Measurements from ENCODE around the gene NEB.
"Not testable (repeated sequence)": the region's sequence is repeated elsewhere in the genome, so short reads cannot be mapped to it uniquely, and the experiment has no call there.

The NEB gene

DNA sequence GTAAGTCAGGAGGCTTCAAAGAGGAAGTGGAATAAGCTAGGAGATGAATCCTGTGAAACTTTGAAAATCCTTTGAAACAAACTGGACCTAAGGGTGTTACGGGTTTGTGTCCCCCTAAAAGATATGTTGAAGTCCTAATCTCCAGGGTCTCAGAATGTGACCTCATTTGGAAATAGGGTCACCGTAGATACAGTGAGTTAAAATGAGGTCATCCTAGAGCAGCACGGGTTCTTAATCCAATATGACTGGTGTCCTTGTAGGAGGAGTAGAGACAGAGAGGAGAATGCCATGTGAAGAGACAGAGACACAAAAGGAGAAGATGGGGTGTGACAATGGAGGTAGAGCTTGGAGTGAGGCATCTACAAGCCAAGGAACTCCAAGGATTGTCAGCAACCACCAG is 26.9 kb upstream of the NEB start:
- DNase-seq (ENCODE audit: low read depth): no peak

DNA sequence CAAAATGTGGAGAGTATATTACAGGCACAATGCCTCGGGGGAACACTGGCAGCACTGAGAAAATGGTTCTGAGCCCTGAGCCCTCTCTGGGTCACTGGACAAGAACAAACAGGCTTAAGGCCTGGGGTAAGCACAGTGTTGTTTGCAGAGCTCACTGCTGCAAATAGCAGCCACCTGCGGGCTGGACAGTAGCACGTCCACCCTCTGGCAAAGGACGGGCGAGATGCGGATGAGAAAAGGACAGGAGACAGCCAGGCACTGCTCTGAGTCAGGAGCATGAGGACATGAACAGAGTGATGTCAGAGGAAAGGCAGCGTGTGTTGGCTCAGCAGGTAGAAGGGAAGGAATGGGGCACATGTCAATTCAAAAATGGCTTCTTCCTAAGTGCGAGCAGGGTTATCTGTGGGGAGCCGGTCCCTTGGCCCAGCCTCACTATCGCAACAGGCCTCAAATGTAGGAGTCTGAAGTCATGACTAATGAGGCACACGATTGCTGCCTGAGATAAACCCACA is 25.9 kb upstream of the NEB start:
- no peak for DNase-seq (ENCODE audit: low read depth)

DNA sequence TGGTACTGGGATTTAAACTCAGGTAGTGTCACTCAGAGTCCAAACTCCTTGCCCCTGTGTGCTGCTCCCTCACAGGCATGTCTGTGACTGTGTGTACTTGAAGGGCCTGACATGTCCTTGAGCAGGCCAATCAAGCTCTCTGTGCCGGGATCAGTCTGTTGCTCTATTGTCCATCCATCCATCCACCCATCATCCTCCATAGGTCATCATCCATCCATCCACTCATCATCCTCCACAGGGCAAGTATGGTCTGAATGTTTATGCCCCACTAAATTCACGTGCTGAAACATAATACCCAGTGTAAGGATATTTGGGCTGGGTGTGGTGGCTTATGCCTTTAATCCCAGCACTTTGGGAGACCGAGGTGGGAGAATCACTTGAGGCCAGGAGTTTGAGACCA is 24.5 kb upstream of the NEB start:
- no peak for DNase-seq (ENCODE audit: low read depth)

DNA sequence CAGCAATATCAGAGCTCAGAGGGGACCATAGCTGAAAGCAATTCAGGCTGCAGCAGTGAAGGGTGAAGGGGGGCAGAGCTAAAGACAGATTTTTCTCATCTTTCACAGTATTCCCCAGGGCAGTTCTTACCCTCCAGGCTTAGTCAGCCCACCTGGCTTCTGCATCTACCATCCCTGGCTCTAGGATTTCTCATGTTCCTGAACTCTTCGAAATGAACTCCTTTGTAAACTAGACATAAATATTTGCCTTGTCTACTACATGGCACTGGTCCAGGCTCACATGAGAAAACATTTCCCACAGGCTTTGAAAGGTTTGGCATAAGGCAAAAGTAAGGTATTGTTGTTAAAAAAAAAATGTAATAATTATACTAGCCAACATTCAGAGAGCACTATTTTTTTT is 23.6 kb upstream of the NEB start:
- no peak for DNase-seq (ENCODE audit: low read depth)

DNA sequence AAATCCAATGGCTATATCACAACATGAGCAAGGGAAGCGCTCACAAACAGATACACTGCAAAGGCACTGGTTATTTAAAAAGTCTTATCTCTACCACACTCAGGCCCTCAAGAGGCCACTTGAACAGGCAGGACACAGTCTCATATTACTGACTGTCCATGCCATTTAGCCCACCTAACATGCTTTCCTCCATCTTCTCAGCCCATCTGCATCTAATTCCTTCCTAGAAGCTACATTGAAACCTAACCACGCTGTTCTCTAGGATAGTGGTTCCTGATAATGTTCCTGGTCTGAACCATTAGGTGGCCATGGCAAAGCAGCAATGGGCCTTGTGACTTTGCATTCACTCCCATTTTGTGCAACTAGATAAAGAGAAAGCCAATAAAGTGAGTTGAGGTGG is 22.5 kb upstream of the NEB start:
- DNase-seq (ENCODE audit: low read depth): no peak

DNA sequence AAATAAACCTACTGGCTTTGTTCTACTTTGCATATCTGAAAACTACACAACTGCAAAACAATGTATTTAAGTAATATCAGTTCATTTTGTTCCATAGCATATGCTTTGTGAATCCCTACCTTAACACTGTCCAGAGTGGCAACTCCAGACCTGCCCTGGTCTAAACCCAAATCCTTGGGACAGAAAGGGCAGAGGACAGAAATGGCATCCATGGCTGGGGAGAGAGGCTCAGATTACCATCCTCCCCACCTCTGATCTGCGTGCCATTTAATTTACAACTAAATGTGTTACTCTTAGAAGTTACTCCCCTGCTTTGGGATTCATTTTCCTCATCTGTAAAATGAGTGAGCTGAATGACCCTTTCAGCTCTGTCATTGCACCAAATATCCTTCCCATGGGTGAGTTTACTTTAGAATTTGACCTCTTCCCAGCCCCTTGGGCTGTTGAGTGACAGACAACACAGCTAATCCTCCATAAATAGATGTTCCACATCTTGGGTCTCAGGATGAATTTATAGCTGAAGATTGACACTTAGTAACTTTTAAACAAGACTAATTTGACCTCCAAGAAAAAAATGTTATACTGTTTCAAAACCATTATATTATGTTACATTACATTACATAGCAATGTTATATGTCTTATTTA is 20.1 kb upstream of the NEB start:
- no peak for DNase-seq (ENCODE audit: low read depth)

DNA sequence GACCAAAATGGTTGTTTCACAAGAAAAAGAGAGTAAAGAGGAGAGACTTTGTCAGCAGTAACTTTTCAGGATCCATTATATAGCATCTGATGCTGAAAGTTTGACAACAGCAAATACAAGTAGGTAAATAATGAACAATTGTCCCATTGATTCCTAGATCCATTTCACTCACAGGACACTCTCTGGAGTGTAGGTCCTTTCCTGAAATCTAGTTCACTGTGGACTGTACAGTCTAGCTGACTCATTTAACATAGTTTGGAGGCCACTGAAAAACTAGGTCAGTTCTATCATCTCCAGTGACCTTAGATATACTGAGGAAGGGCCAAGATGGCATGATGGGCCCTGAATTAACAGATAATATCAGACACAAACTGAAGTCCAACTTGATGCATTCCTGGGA is 19.3 kb upstream of the NEB start:
- no peak for DNase-seq (ENCODE audit: low read depth)

DNA sequence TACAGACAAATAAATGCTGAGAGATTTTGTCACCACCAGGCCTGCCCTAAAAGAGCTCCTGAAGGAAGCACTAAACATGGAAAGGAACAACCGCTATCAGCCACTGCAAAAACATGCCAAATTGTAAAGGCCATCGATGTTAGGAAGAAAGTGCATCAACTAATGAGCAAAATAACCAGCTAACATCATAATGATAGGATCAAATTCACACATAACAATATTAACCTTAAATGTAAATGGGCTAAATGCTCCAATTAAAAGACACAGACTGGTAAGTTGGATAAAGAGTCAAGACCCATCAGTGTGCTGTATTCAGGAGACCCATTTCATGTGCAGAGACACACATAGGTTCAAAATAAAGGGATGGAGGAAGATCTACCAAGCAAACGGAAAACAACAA is 11.0 kb upstream of the NEB start:
- DNase-seq (ENCODE audit: low read depth): not testable (repeated sequence)

DNA sequence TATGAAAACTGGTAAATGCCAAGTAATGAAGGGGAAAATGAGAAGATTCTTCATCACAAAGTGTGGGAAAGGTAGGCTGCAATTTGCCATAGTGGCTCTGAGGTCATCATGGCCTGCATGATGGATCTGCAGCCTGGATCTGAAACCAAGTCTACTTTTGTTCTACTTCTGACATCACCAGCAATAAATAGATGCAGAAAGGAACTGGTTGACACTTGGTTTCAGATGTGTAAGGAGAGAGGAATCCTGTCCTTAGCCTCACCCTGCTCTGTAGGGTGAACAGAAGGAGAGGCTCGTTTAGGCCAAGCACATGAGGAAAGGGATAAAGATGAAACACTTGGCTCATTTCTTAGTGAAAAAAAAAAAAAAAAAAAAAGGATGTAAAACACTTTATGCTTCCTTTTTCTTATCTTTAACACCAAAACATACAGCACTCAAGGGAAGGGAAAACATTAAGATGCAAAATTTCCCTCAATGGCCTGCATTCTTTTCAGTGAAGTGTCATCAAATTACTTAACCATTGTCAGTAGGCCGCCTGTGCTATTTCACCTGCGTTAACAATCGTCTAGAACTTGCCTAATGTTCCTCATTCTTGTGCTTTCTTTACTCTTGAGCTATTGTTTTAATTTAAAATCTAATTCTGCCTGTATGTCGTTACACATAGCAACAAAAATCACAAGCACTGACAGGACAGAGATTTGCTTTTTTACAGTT is 3.9 kb downstream of the NEB start:
- DNase-seq (ENCODE audit: low read depth): no peak

DNA sequence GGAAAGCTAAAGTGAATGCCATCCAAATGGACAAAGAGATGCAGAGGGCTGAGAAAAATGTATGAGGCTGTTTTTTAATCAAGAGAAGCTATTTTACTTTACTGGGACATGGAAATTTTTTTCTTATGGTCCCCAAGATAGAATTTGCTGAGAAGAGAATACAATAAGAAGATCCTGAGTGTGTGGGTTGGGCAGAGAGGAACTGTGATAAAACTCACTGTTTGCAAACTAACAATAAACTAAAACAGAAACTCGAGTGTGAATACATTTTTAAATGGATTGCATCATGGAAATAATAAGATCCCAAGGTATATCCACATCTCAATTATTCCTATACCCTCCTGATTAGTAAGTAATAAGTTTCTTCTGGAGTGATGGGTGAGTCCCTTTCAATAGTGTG is 4.4 kb downstream of the NEB start:
- DNase-seq (ENCODE audit: low read depth): no peak

DNA sequence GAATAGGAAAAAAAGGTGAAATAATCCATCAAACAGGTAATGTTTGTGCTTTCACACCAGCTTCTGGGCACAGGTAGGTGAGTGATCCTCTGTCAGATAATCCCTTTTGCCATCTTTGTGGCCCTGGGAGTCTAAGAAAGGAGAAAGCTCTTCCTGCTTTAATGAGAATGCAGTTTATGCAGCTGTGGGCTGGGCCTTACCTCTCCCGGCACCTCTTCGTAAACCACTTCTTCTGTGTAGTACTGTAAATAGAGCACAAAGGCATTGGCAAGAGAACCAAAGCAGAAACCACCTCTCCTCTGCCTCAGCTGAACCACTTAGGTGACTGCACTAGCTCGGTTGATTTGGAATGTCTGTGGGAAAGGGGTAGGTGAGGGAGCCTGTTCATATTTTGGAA is 4.9 kb downstream of the NEB start:
- DNase-seq (ENCODE audit: low read depth): no peak

DNA sequence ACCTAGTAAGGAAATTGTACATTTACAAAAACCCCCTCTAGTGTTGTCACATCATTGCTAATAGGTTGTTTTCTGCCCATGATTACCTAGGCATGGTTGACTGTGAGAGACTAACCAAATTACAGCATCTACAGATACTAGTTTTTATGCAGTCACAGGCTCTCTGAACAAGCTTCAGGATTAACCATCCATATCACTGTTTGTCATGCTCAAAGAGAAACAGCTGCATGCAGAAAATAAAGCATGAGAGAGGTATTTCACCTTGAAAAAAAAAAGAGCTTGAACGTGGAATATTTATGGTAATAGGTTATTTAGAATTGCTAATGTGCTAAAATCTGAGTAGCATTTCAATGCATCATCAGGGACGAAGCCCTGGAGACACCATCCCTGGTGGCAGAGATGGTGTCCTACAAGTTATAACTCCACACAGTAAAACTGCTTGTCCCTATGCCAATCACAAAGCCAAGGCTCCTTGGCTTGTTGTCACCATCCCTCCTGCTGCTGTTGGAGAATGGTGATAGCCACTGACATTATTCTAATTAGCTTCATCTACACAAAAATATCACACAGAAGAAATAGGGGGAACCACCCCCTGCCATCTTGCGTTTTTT is 5.4 kb downstream of the NEB start:
- DNase-seq (ENCODE audit: low read depth): no peak

DNA sequence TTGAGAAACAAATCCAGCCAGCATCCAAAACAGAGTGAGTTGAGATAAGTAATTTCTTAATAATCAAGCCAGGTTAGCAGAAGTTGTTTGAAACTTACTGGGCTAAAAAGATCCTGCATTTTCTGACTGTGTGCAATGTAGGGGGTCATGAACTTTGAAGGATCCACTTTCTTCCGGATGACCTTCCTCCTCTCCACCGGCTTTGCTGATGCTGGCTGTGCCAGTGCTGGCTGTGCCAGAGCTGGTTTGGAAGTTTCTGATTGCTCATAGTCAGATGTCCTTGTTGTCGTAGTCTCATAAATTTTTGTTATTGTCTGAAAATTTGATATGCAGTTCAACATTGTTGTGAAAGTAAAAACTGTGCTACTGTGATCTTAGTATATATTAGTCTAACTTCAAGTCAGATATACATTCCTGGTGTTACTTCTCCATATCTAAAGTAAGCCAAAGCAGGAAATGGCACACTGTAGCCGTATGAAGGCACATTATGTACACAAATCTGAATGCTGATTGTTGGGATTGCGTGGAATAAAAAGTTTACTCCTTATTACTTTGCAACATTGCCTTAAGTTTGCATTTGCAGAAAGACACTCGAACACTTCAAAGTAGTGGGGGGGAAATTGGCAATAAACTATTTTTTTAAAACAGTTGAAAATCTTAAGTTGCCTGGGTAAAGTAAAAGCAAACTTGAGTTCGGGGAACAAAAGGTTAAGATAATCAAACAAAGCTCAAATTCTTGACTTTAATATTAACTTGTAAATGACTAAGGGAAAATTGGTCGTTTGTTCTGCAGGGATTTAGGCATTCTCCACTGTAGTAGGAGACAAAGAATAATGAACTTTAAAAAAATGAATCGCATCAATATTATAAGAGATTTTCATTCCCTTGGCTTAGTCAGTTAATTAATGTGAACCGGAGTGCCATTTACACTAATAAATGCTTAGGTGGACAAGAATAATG is 6.4 kb downstream of the NEB start:
- no peak for DNase-seq (ENCODE audit: low read depth)

DNA sequence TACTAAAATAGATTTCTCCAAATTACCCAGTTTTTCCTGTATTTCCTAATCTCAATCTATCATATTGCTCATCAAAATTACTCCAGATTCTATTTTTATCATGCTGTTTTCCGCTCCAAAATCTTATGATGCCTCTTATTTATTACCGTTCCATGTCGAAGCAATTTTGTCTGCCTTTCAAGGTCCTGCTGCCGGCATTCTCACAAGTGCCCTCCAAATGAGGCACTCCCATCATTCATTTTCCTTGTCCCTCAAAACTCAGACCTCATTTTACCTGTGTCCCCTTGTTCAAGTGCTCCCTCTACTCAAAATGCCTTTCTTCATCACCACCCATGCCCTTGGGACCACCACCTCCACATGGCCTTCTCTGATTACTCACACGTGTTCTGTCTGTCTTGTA is 13.1 kb downstream of the NEB start:
- no peak for DNase-seq (ENCODE audit: low read depth)

DNA sequence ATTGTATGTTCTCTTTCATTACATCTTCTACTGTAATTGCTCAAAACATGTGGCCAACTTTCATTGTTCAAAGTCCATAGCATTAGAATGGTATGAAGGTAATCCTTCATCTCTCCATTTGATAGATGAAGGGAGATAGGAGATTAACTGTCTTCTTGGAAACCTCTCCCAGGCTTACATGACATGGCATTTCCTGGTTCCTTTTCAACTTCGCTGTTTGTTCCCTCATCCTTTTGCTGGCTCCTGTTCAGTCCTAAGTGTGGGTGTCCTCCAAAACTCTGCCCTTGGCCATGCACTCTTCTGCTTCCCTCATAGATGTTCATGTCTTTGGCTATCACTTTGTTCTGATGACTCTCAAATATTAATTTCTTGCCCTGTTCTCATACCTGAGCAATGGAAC is 13.8 kb downstream of the NEB start:
- DNase-seq (ENCODE audit: low read depth): no peak

DNA sequence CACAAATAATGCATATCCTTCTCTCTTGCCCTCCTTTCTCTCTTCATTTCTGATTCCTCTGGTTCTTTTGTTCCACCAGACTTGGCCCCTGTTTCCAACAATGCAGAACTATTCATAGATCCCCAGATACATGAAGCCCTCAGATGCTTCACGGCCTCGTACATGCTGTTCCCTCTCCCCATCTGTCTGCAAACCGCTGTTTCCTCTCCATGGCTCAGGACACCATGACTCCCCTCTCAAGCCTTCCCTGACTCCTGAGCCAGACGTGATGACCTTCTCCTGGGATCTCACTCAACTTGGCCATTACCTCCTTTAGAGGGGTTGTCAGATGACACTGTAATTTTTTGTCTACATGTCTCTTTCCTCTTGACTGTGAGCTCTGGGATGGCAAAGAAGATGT is 15.5 kb downstream of the NEB start:
- DNase-seq (ENCODE audit: low read depth): no peak

DNA sequence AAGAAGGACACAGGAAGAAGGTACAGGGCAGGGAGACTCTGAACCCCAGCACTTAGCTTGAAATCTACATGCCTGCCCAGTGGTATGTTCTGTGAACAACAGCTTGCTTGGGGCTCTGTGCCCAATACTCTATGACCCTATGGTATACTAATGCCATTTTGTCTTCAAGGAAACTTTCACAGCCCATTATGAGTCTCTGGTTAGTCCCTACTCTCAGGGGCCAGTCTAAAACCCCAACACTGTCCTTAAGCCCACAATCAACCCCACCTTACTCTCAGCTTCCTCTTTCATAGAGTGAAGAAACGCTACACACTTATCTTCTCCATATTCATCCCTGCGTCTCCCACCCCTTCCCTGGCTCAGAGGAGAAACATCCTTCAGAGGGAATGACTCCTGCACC is 16.0 kb downstream of the NEB start:
- no peak for DNase-seq (ENCODE audit: low read depth)

DNA sequence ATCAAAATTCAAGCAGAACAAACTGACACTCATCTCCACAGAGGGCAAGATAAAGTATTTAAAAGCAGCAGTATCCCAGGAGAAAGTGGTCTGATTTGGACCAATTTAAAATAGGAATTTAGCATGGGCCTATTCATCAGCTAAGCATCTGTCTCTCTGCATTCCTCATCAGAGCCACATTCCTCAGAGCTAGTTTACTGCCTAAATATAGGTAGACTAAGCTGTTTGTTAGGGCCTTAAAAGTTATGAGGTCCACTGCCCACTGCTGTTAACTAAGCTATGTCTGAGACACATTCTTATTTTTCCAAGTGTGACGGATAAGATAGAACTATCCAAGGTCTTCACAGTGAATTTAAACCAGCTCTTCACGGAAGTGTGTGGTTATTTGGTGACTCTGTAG is 17.6 kb downstream of the NEB start:
- DNase-seq (ENCODE audit: low read depth): no peak

DNA sequence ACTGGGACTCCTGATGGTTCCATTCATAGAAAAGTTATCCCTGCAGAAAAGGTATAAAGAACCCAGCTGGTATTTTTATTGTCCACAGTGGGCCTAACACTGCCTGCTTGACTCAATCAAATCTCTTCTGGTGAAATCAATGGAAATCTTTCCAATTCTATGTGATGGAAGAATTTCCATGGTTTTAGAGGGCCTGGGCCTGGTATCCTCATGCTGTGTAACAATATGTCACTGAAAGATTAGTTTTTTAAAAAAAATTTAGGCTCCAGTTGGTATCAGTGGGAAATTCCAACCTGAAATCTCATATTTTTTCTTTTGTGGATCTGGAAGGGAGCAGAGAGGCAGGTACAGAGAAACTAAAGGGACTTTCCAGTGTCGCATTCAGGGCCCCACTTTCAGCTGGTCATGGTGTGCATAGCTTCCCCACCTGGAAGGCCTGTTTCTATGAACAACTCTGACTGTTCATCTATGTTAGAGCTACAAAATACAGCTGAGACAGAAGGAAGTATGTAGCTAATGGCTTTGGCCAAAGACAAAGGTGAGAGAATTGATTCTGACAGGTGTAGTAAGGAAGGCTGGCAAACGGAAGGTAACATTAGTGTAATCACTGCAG is 20.9 kb downstream of the NEB start:
- no peak for DNase-seq (ENCODE audit: low read depth)

DNA sequence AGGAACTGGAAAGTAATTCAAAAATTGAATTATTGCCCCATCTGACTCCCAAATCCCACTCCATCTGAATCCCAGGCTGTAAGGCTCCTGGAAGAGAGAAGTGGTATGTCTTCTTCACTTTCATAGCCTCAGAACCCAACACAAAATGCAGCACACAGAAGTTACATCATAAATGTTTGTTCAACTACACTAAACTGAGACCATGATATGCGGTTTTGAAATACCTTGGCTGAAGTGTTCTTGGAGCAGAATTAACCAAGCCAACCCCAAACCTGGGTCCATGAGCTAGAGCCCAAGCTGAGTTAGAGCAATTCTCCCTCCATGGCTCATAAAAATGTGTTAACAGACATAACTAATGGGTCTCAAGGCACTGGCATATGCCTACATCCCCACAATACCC is 23.3 kb downstream of the NEB start:
- DNase-seq (ENCODE audit: low read depth): no peak

DNA sequence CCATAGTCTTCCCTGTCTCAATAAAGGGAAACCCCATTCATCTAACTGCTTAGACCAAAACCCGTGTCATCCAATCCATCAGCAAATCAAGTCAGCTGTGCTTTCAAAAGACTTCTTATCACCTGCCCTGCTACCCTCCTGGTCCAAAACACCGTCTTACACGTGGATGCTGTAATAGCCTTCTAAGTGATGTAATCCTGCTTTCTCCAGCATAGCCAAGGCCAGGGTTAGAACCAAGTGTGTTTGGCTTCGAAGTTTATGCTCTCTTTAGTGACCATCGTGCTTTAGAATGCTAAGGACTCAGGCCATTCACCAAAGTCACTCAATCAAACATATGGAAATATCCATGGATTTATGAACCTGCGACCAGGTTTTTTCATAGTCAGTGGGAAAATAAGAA is 25.5 kb downstream of the NEB start:
- DNase-seq (ENCODE audit: low read depth): no peak

DNA sequence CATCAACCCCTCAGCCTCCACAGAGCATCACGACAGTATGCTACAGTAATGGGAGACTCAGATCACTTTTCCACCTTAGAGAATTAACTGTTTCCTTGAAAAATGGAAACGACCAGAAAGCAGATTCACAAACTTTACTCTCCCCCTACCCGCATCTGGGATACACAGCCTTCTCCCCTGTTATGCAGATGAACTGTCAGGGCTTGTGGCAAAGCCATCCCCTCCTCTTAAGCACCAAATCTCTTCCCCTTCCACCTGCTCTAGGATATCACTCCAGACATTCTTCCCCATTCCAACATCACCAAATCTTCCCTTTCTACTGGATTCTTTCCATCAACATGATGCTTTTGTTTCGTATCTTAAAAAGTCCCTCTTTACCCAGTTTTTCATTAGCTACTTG is 26.4 kb downstream of the NEB start:
- no peak for DNase-seq (ENCODE audit: low read depth)
